Breast epithelium (tissue), 4 donors: Measurements from ENCODE around the gene CARD16. TPM values are rescaled to one million over a fixed set of nuclear protein-coding genes. Genes with fewer than 3 reads are reported as not detected.
"Not testable (repeated sequence)": the region's sequence is repeated elsewhere in the genome, so short reads cannot be mapped to it uniquely, and the experiment has no call there.

Experiments used
- DNase-seq, 2 donors: peaks; one replicate each; pipeline ENCODE4 v3.0.0-alpha.2; 2019; ENCODE audit warnings: low spot score in 2 of 2
- H3K27ac ChIP-seq, 2 donors: fragments of 200-600 bp; sonication (generic) in 1 of 2; one replicate each; pipeline ENCODE4 v1.5.1; 2016 to 2019; ENCODE audit warnings: mild to moderate bottlenecking in 1 of 2
- H3K27me3 ChIP-seq, 2 donors: fragments of 200-600 bp; sonication (generic) in 1 of 2; one replicate each; pipeline versions ENCODE4 v1.5.1 to v1.6.0; 2017 to 2019; ENCODE audit warnings: control low read depth in 1 of 2, mild to moderate bottlenecking in 1 of 2
- H3K36me3 ChIP-seq: fragments of 200-600 bp; one replicate; pipeline ENCODE4 v1.5.1; 2019
- H3K4me1 ChIP-seq, 2 donors: fragments of 200-600 bp; sonication (generic); one replicate each; pipeline ENCODE4 v1.5.1; 2016 to 2019; ENCODE audit warnings: control low read depth in 1 of 2
- H3K4me3 ChIP-seq, 3 donors: fragments of 200-600 bp; sonication (generic); 1 replicate in 2 of 3; 2 replicates in 1 of 3; pipeline ENCODE4 v1.5.1; 2016 to 2019; ENCODE audit warnings: mild to moderate bottlenecking in 3 of 3, moderate library complexity in 2 of 3
- H3K9me3 ChIP-seq, 2 donors: fragments of 200-600 bp; sonication (generic) in 1 of 2; one replicate each; pipeline ENCODE4 v1.5.1; 2016 to 2019; ENCODE audit warnings: control low read depth in 1 of 2
- CTCF ChIP-seq, 3 donors: fragments of 450-650 bp; IDR thresholded peaks; one replicate each; pipeline ENCODE4 v1.5.1; 2016 to 2017; ENCODE audit warnings: antibody characterized with exemption in 3 of 3, mild to moderate bottlenecking in 3 of 3, moderate library complexity in 3 of 3
- POLR2A ChIP-seq: fragments of 450-650 bp; IDR thresholded peaks from one replicate; pipeline ENCODE4 v1.6.1; 2016; ENCODE audit warnings: antibody characterized with exemption, mild to moderate bottlenecking, moderate library complexity
- POLR2AphosphoS5 ChIP-seq, 3 donors: sonication (generic); formaldehyde crosslinking; IDR thresholded peaks; one replicate each; pipeline ENCODE4 v1.6.1; 2017; ENCODE audit warnings: antibody characterized with exemption in 3 of 3
- intact Hi-C: fragments of 100-400 bp; cut with DNase I; formaldehyde crosslinking; loops from one replicate; pipeline ENCODE4 v1.15.1; 2023; ENCODE audit warnings: low total_unique reads
- total RNA-seq, 3 donors: library from RNA; depleted of rRNA; stranded (reverse); fragments of >200 nt; gene quantifications; one replicate each; pipeline ENCODE4 v1.1.0, GENCODE V29; 2016

CARD16 gene
- total RNA-seq = 1 to 10 TPM; 3.7 to 6.4 (median 5.9) TPM

- H3K4me1 ChIP-seq, H3K9me3 ChIP-seq, H3K36me3 ChIP-seq, H3K27me3 ChIP-seq, intact Hi-C loops, DNase-seq: not testable (repeated sequence)
- Histone ChIP-seq H3K4me3 (peak within 1 kb of the TSS; percentile 17 to 62 (median 38)), H3K27ac (peak within 1 kb of the TSS; percentile 62 to 67)
Observed at GRCh38 chr11:105044557-105045524, at the start of gene CARD16. TSS of gene CARD16 (minus strand) at chr11:105045335. CDS start at chr11:105045297, 38 bp downstream.

- intact Hi-C loops = no loop called here
- no peaks in the 10 kb centered on the region for H3K9me3 ChIP-seq
- H3K36me3 ChIP-seq = no peaks in the 10 kb centered on the region
- H3K27me3 ChIP-seq = no peaks in the 10 kb centered on the region
- no peak for DNase-seq
- no peaks in the 10 kb centered on the region for H3K4me1 ChIP-seq
- H3K27ac ChIP-seq = peak overlapping the region in 1 of 2 donors; percentile 8
- TF ChIP-seq POLR2AphosphoS5 (IDR thresholded peaks at IDR 0.05) (no peak), CTCF (IDR thresholded peaks at IDR 0.05) (no peak), POLR2A (no peak)
- peak overlapping the region in 1 of 3 donors; percentile 7 for H3K4me3 ChIP-seq
Observed at GRCh38 chr11:105092256-105093239, 47.4 kb upstream of the CARD16 start.

- intact Hi-C loops = no loop called here
- no peak for TF ChIP-seq CTCF (IDR thresholded peaks at IDR 0.05)
- TF ChIP-seq POLR2AphosphoS5 (IDR thresholded peaks at IDR 0.05) = no peak
- no peak for TF ChIP-seq POLR2A
- no peak overlapping the region for H3K27ac ChIP-seq
- no peaks in the 10 kb centered on the region for H3K4me1 ChIP-seq
- no peak for DNase-seq
- no peaks in the 10 kb centered on the region for H3K36me3 ChIP-seq
- H3K4me3 ChIP-seq = no peak overlapping the region
- no peaks in the 10 kb centered on the region for H3K9me3 ChIP-seq
- H3K27me3 ChIP-seq = no peaks in the 10 kb centered on the region
Observed at GRCh38 chr11:105081412-105082150, 36.4 kb upstream of the CARD16 start.

- H3K36me3 ChIP-seq, H3K4me1 ChIP-seq, H3K27me3 ChIP-seq, DNase-seq, H3K9me3 ChIP-seq, intact Hi-C loops: not testable (repeated sequence)
- peak overlapping the region in 1 of 3 donors; percentile 22 for H3K4me3 ChIP-seq
- H3K27ac ChIP-seq = peak overlapping the region in 1 of 2 donors; percentile 19
Observed at GRCh38 chr11:105080171-105080906, 35.2 kb upstream of the CARD16 start.

- TF ChIP-seq POLR2A = no peak
- TF ChIP-seq POLR2AphosphoS5 (IDR thresholded peaks at IDR 0.05) = no peak
- TF ChIP-seq CTCF (IDR thresholded peaks at IDR 0.05) = no peak
- Histone ChIP-seq H3K27ac (peak overlapping the region in 1 of 2 donors; percentile 29), H3K9me3 (no peaks in the 10 kb centered on the region), H3K4me1 (no peaks in the 10 kb centered on the region), H3K27me3 (no peaks in the 10 kb centered on the region), H3K36me3 (no peaks in the 10 kb centered on the region), H3K4me3 (no peak overlapping the region)
- no peak for DNase-seq
- intact Hi-C loops = no loop called here
Observed at GRCh38 chr11:105078283-105078682, 33.1 kb upstream of the CARD16 start.

- H3K4me3 ChIP-seq, intact Hi-C loops, H3K36me3 ChIP-seq, DNase-seq, H3K4me1 ChIP-seq, H3K9me3 ChIP-seq, H3K27me3 ChIP-seq, H3K27ac ChIP-seq: not testable (repeated sequence)
Observed at GRCh38 chr11:105077141-105077790, 32.1 kb upstream of the CARD16 start.
